Measurements from ENCODE around the gene DNAJB14.
A peak's percentile ranks its signal among the peaks of the same experiment; 100 is the strongest.

The DNAJB14 gene

GRCh38 chr4:99885687-99886086, 60.7 kb downstream of the DNAJB14 start:
- Histone ChIP-seq H3K27ac (ENCODE audit: low read length) (no peak overlapping the region), H3K9ac (ENCODE audit: low read depth, low read length) (no peak overlapping the region), H4K20me1 (ENCODE audit: insufficient read depth, low read length) (no peaks in the 10 kb centered on the region), H3K36me3 (ENCODE audit: insufficient read depth, low read length) (peaks cover 59% of the 10 kb centered on the region), H3K9me3 (ENCODE audit: insufficient read depth, low read length, severe bottlenecking) (no peaks in the 10 kb centered on the region), H3K4me1 (ENCODE audit: insufficient read depth, low read length) (no peaks in the 10 kb centered on the region), H2AFZ (ENCODE audit: low read depth, low read length) (no peak overlapping the region), H3K4me3 (ENCODE audit: low read depth in 1 of 2, low read length in 2 of 2) (no peak overlapping the region), H3K27me3 (ENCODE audit: insufficient read depth, low read length, poor library complexity) (no peaks in the 10 kb centered on the region), H3K4me2 (ENCODE audit: insufficient read depth, low read length) (no peak overlapping the region), H3K79me2 (ENCODE audit: insufficient read depth, low read length) (peaks cover 30% of the 10 kb centered on the region)
- no peak for DNase-seq
- TF ChIP-seq CTCF (IDR thresholded peaks at IDR 0.05; ENCODE audit: borderline replicate concordance, extremely low read depth, low read length, poor library complexity, severe bottlenecking) (no peak), EZH2 (IDR thresholded peaks at IDR 0.05; ENCODE audit: borderline replicate concordance, low read depth, low read length, severe bottlenecking) (no peak)
- ATAC-seq (ENCODE audit: insufficient read depth, low read depth): no peak

- no peaks in the 10 kb centered on the region for H3K9me3 ChIP-seq (ENCODE audit: insufficient read depth, low read length, severe bottlenecking)
- H3K4me1 ChIP-seq (ENCODE audit: insufficient read depth, low read length): no peaks in the 10 kb centered on the region
- H2AFZ ChIP-seq (ENCODE audit: low read depth, low read length): no peak overlapping the region
- peaks cover 64% of the 10 kb centered on the region for H3K36me3 ChIP-seq (ENCODE audit: insufficient read depth, low read length)
- DNase-seq (peak; percentile 30), ATAC-seq (ENCODE audit: insufficient read depth, low read depth) (0 out of 3 replicates have a peak, but pooled peaks have one; percentile 54)
- no peaks in the 10 kb centered on the region for H3K27me3 ChIP-seq (ENCODE audit: insufficient read depth, low read length, poor library complexity)
- no peak overlapping the region for H3K27ac ChIP-seq (ENCODE audit: low read length)
- no peak overlapping the region for H3K4me2 ChIP-seq (ENCODE audit: insufficient read depth, low read length)
- H3K4me3 ChIP-seq (ENCODE audit: low read depth in 1 of 2, low read length in 2 of 2): no peak overlapping the region
- H3K79me2 ChIP-seq (ENCODE audit: insufficient read depth, low read length): peaks cover 24% of the 10 kb centered on the region
- TF ChIP-seq CTCF (IDR thresholded peaks at IDR 0.05; ENCODE audit: borderline replicate concordance, extremely low read depth, low read length, poor library complexity, severe bottlenecking) (peak; percentile 65), EZH2 (IDR thresholded peaks at IDR 0.05; ENCODE audit: borderline replicate concordance, low read depth, low read length, severe bottlenecking) (no peak)
- no peak overlapping the region for H3K9ac ChIP-seq (ENCODE audit: low read depth, low read length)
- H4K20me1 ChIP-seq (ENCODE audit: insufficient read depth, low read length): no peaks in the 10 kb centered on the region
These were observed 61.3 kb downstream of the DNAJB14 start for GRCh38 chr4:99885063-99885664.

- H3K4me3 ChIP-seq (ENCODE audit: low read depth in 1 of 2, low read length in 2 of 2): no peak overlapping the region
- H4K20me1 ChIP-seq (ENCODE audit: insufficient read depth, low read length): no peaks in the 10 kb centered on the region
- H2AFZ ChIP-seq (ENCODE audit: low read depth, low read length): no peak overlapping the region
- H3K27me3 ChIP-seq (ENCODE audit: insufficient read depth, low read length, poor library complexity): no peaks in the 10 kb centered on the region
- no peak overlapping the region for H3K27ac ChIP-seq (ENCODE audit: low read length)
- ATAC-seq (ENCODE audit: insufficient read depth, low read depth) (no peak), DNase-seq (no peak)
- no peak for TF ChIP-seq CTCF (IDR thresholded peaks at IDR 0.05; ENCODE audit: borderline replicate concordance, extremely low read depth, low read length, poor library complexity, severe bottlenecking)
- no peak for TF ChIP-seq EZH2 (IDR thresholded peaks at IDR 0.05; ENCODE audit: borderline replicate concordance, low read depth, low read length, severe bottlenecking)
- H3K9me3 ChIP-seq (ENCODE audit: insufficient read depth, low read length, severe bottlenecking): no peaks in the 10 kb centered on the region
- H3K36me3 ChIP-seq (ENCODE audit: insufficient read depth, low read length): peaks cover 55% of the 10 kb centered on the region
- H3K79me2 ChIP-seq (ENCODE audit: insufficient read depth, low read length): no peaks in the 10 kb centered on the region
- no peak overlapping the region for H3K9ac ChIP-seq (ENCODE audit: low read depth, low read length)
- H3K4me2 ChIP-seq (ENCODE audit: insufficient read depth, low read length): no peak overlapping the region
- H3K4me1 ChIP-seq (ENCODE audit: insufficient read depth, low read length): no peaks in the 10 kb centered on the region
These were observed 67.0 kb downstream of the DNAJB14 start for GRCh38 chr4:99879458-99879857.
